ENCODE results near the gene ANKRD13A. TPM values are rescaled to one million over a fixed set of nuclear protein-coding genes. Genes with fewer than 3 reads are reported as not detected.
"Not testable (repeated sequence)": the region's sequence is repeated elsewhere in the genome, so short reads cannot be mapped to it uniquely, and the experiment has no call there.

ANKRD13A gene
- total RNA-seq, 1 donor from 2014 or later: 41.1 TPM

GRCh38 chr12:110002676-110003515 lies 3.7 kb downstream of the ANKRD13A start:
- DNase-seq (ENCODE audit: low spot score) (no peak), ATAC-seq (no peak)
- intact Hi-C loops (cut with DNase I): no loop called here

GRCh38 chr12:110004598-110004997 lies 5.4 kb downstream of the ANKRD13A start:
- no peak for DNase-seq (ENCODE audit: low spot score)
- no peak for ATAC-seq
- intact Hi-C loops (cut with DNase I): no loop called here

GRCh38 chr12:110005319-110005973 lies 6.2 kb downstream of the ANKRD13A start:
- DNase-seq (ENCODE audit: low spot score) (no peak), ATAC-seq (no peak)
- intact Hi-C loops (cut with DNase I): no loop called here

GRCh38 chr12:110006115-110006514 lies 6.9 kb downstream of the ANKRD13A start:
- DNase-seq (ENCODE audit: low spot score): no peak
- ATAC-seq: no peak
- intact Hi-C loops (cut with DNase I): no loop called here

- ATAC-seq (no peak), DNase-seq (ENCODE audit: low spot score) (no peak)
- intact Hi-C loops (cut with DNase I): no loop called here
Observed at GRCh38 chr12:110007881-110008280, 8.7 kb downstream of the ANKRD13A start.

- ATAC-seq; intact Hi-C loops (cut with DNase I); DNase-seq (ENCODE audit: low spot score): not testable (repeated sequence)
Observed at GRCh38 chr12:110008681-110009398, 9.6 kb downstream of the ANKRD13A start.

- ATAC-seq (no peak), DNase-seq (ENCODE audit: low spot score) (no peak)
- intact Hi-C loops (cut with DNase I): no loop called here
Observed at GRCh38 chr12:110010853-110011723, 11.9 kb downstream of the ANKRD13A start.

- DNase-seq (ENCODE audit: low spot score): no peak
- intact Hi-C loops (cut with DNase I): no loop called here
- ATAC-seq: no peak
Observed at GRCh38 chr12:110012137-110012536, 12.9 kb downstream of the ANKRD13A start.

GRCh38 chr12:110012659-110013058 lies 13.4 kb downstream of the ANKRD13A start:
- no peak for ATAC-seq
- no peak for DNase-seq (ENCODE audit: low spot score)
- intact Hi-C loops (cut with DNase I): no loop called here

- no peak for ATAC-seq
- DNase-seq (ENCODE audit: low spot score): no peak
- intact Hi-C loops (cut with DNase I): no loop called here
Observed at GRCh38 chr12:110015132-110015531, 15.9 kb downstream of the ANKRD13A start.

- intact Hi-C loops (cut with DNase I): no loop called here
- ATAC-seq (no peak), DNase-seq (ENCODE audit: low spot score) (no peak)
Observed at GRCh38 chr12:110020956-110021355, 21.7 kb downstream of the ANKRD13A start.

GRCh38 chr12:110023059-110023980 lies 24.1 kb downstream of the ANKRD13A start:
- no peak for ATAC-seq
- DNase-seq (ENCODE audit: low spot score): no peak
- intact Hi-C loops (cut with DNase I): no loop called here

GRCh38 chr12:110024051-110024450 lies 24.8 kb downstream of the ANKRD13A start:
- DNase-seq (ENCODE audit: low spot score): no peak
- ATAC-seq: no peak
- intact Hi-C loops (cut with DNase I): no loop called here

- no peak for DNase-seq (ENCODE audit: low spot score)
- intact Hi-C loops (cut with DNase I): no loop called here
- ATAC-seq: no peak
Observed at GRCh38 chr12:110028323-110028722, 29.1 kb downstream of the ANKRD13A start.

GRCh38 chr12:110029290-110029815 lies 30.1 kb downstream of the ANKRD13A start:
- DNase-seq (ENCODE audit: low spot score) (no peak), ATAC-seq (no peak)
- intact Hi-C loops (cut with DNase I): no loop called here

GRCh38 chr12:110033888-110034287 lies 34.7 kb downstream of the ANKRD13A start:
- no peak for ATAC-seq
- intact Hi-C loops (cut with DNase I): no loop called here
- DNase-seq (ENCODE audit: low spot score): no peak

GRCh38 chr12:110035534-110036104 lies 36.4 kb downstream of the ANKRD13A start:
- intact Hi-C loops (cut with DNase I): no loop called here
- ATAC-seq: no peak
- no peak for DNase-seq (ENCODE audit: low spot score)
